A549 (cell line): ENCODE results near the gene FAM118B. TPM values are rescaled to one million over a fixed set of nuclear protein-coding genes. Genes with fewer than 3 reads are reported as not detected.

ENCODE experiments used
- ATAC-seq, 2 experiments: fragments of 200-7000 bp in 1 of 2; fragments of >200 bp in 1 of 2; cut with Nextera tagmentation in 1 of 2; cut with Tn5 transposase in 1 of 2; 3 replicates each; pipeline versions ENCODE4 v1.8.0 to v1.9.1; 2018 to 2020; ENCODE audit warnings: mild to moderate bottlenecking in 1 of 2, moderate library complexity in 1 of 2
- CTCF ChIA-PET: fragments of 300-600 bp; sonication (Branson Sonifier 250); formaldehyde crosslinking; extraction: SDS; loops from one replicate; lab custom pipeline; 2021; ENCODE audit warnings: antibody characterized with exemption, inconsistent platforms; lab: Yijun Ruan, JAX
- POLR2A ChIA-PET: fragments of 350-600 bp; formaldehyde crosslinking; extraction: SDS; loops from one replicate; lab custom pipeline; 2021; ENCODE audit warnings: antibody characterized with exemption, inconsistent platforms; lab: Yijun Ruan, JAX
- DNase-seq, 2 experiments: peaks; one replicate each; pipeline versions ENCODE4 v3.0.0 to v3.0.0-alpha.2; 2011 to 2016; ENCODE audit warnings: low read depth in 1 of 2, low spot score in 1 of 2
- FAIRE-seq: peaks from 2 replicates; lab custom pipeline; 2011; peaks lifted over from hg19 to GRCh38; lab: Jason Lieb, UNC
- H3K27ac ChIP-seq, 2 experiments: fragments of >200 bp; sonication (Bioruptor Twin); formaldehyde crosslinking; 3 replicates each; pipeline ENCODE4 v1.5.1; 2016 to 2017
- H3K4me1 ChIP-seq: fragments of >200 bp; sonication (Bioruptor Twin); formaldehyde crosslinking; 3 replicates; pipeline ENCODE4 v1.6.1; 2016
- H3K4me2 ChIP-seq: fragments of >200 bp; sonication (Bioruptor Twin); formaldehyde crosslinking; 3 replicates; pipeline ENCODE4 v1.6.1; 2016
- H3K4me3 ChIP-seq: fragments of >200 bp; sonication (Bioruptor Twin); formaldehyde crosslinking; 3 replicates; pipeline ENCODE4 v1.5.1; 2016
- H3K9me3 ChIP-seq: fragments of >200 bp; sonication (Bioruptor Twin); formaldehyde crosslinking; 3 replicates; pipeline ENCODE4 v1.6.1; 2016
- BHLHE40 ChIP-seq: IDR thresholded peaks from 2 replicates; pipeline ENCODE4 v1.6.1; 2012; ENCODE audit warnings: low read depth, low read length, inconsistent platforms
- CEBPB ChIP-seq, 2 experiments: fragments of >200 bp in 1 of 2; sonication (Bioruptor Twin) in 1 of 2; formaldehyde crosslinking in 1 of 2; IDR thresholded peaks; 2 replicates each; pipeline ENCODE4 v1.6.1; 2012 to 2016
- CHD2 ChIP-seq: fragments of 150-350 bp; IDR thresholded peaks from 2 replicates; pipeline ENCODE4 v1.6.1; 2014; ENCODE audit warnings: low read length; ENCODE audit not compliant: partially characterized antibody
- EHMT2 ChIP-seq: fragments of 200-600 bp; sonication (generic); IDR thresholded peaks from 2 replicates; pipeline ENCODE4 v1.6.1; 2016; ENCODE audit warnings: antibody characterized with exemption, low read depth, mild to moderate bottlenecking, moderate library complexity
- ESRRA ChIP-seq: fragments of 150-350 bp; IDR thresholded peaks from 2 replicates; pipeline ENCODE4 v1.6.1; 2014; ENCODE audit warnings: mild to moderate bottlenecking, low read length, borderline replicate concordance
- FOSB ChIP-seq: fragments of 250-450 bp; sonication (Bioruptor Pico); IDR thresholded peaks from 2 replicates; pipeline ENCODE4 v1.5.0; 2020; ENCODE audit warnings: mild to moderate bottlenecking, moderate library complexity
- HEYL ChIP-seq: fragments of 250-450 bp; sonication (Bioruptor Pico); IDR thresholded peaks from 2 replicates; pipeline ENCODE4 v1.8.0; 2021; ENCODE audit warnings: mild to moderate bottlenecking, moderate library complexity
- KDM5A ChIP-seq: fragments of 200-600 bp; sonication (generic); IDR thresholded peaks from 2 replicates; pipeline ENCODE4 v1.6.1; 2016; ENCODE audit warnings: antibody characterized with exemption, mild to moderate bottlenecking
- MAFK ChIP-seq: fragments of 450-650 bp; IDR thresholded peaks from 2 replicates; pipeline ENCODE4 v1.6.1; 2014; ENCODE audit not compliant: partially characterized antibody
- MAZ ChIP-seq: fragments of 150-350 bp; IDR thresholded peaks from 2 replicates; pipeline ENCODE4 v1.6.1; 2014; ENCODE audit warnings: antibody characterized with exemption, low read depth, low read length, borderline replicate concordance
- MYC ChIP-seq: IDR thresholded peaks from 2 replicates; pipeline ENCODE4 v1.6.1; 2012; ENCODE audit warnings: mild to moderate bottlenecking, inconsistent platforms, low read length, improper control_type of control experiment, borderline replicate concordance
- NPAS2 ChIP-seq: fragments of 250-450 bp; sonication (Bioruptor Pico); IDR thresholded peaks from 2 replicates; pipeline ENCODE4 v1.8.0; 2022; ENCODE audit warnings: mild to moderate bottlenecking, moderate library complexity, borderline replicate concordance
- NR3C1 ChIP-seq: fragments of >200 bp; sonication (Bioruptor Twin); formaldehyde crosslinking; IDR thresholded peaks from 3 replicates; pipeline ENCODE4 v1.6.1; 2017
- POLR2A ChIP-seq: IDR thresholded peaks from 2 replicates; pipeline ENCODE4 v1.6.1; 2012; ENCODE audit warnings: mild to moderate bottlenecking, low read length
- RCOR1 ChIP-seq: fragments of 150-350 bp; IDR thresholded peaks from 2 replicates; pipeline ENCODE4 v1.6.1; 2014; ENCODE audit warnings: antibody characterized with exemption, low read length, low read depth
- RFX5 ChIP-seq: fragments of 450-650 bp; IDR thresholded peaks from 2 replicates; pipeline ENCODE4 v1.7.1; 2014; ENCODE audit warnings: antibody characterized with exemption, mild to moderate bottlenecking, moderate library complexity
- RNF2 ChIP-seq: fragments of 200-600 bp; sonication (generic); IDR thresholded peaks from 2 replicates; pipeline ENCODE4 v1.6.1; 2016; ENCODE audit warnings: low read depth, mild to moderate bottlenecking, antibody characterized with exemption, moderate library complexity, borderline replicate concordance
- ZC3H11A ChIP-seq: fragments of 450-650 bp; IDR thresholded peaks from 2 replicates; pipeline ENCODE4 v1.6.1; 2014; ENCODE audit warnings: antibody characterized with exemption, mild to moderate bottlenecking
- ZNF302 ChIP-seq: fragments of 250-450 bp; sonication (Bioruptor Pico); IDR thresholded peaks from 2 replicates; pipeline ENCODE4 v1.9.0; 2021; ENCODE audit warnings: inconsistent platforms, mild to moderate bottlenecking, moderate library complexity
- ZSCAN20 ChIP-seq: fragments of 250-450 bp; sonication (Bioruptor Pico); IDR thresholded peaks from 2 replicates; pipeline ENCODE4 v1.8.0; 2022; ENCODE audit warnings: mild to moderate bottlenecking, moderate library complexity
- WGBS: methylation state at CpG from one replicate; pipeline ENCODE4 v1.1.6; 2017; ENCODE audit errors: missing lambda C conversion rate; 5-methylcytosine and 5-hydroxymethylcytosine counted together
- polyA plus RNA-seq, 4 experiments: library from polyadenylated mRNA; depleted of rRNA in 3 of 4; stranded (reverse); fragments of >200 nt; fragmentation: RNase III in 1 of 4; extraction: RNeasy Plus Mini Kit Qiagen cat#74134 plus additional on column Dnase treatment in 1 of 4; gene quantifications; 2 replicates in 3 of 4; 3 replicates in 1 of 4; pipeline ENCODE4 v1.2.3, GENCODE V29; 2011 to 2017
- TF ChIP-seq, protein P1 (sequence below): fragments of 250-450 bp; sonication (Bioruptor Pico); IDR thresholded peaks from 2 replicates; pipeline ENCODE4 v1.5.0; 2021; ENCODE audit warnings: mild to moderate bottlenecking, moderate library complexity, borderline replicate concordance
- TF ChIP-seq, protein P2 (sequence below): fragments of >200 bp; sonication (Bioruptor Twin); formaldehyde crosslinking; IDR thresholded peaks from 2 replicates; pipeline ENCODE4 v1.6.1; 2016
- TF ChIP-seq, protein P3 (sequence below): IDR thresholded peaks from 2 replicates; pipeline ENCODE4 v1.6.1; 2012

FAM118B gene
- polyA plus RNA-seq, 2 of the 4 experiments (the other 2 are of a cell fraction): 14.9 to 23.9 TPM

DNA sequence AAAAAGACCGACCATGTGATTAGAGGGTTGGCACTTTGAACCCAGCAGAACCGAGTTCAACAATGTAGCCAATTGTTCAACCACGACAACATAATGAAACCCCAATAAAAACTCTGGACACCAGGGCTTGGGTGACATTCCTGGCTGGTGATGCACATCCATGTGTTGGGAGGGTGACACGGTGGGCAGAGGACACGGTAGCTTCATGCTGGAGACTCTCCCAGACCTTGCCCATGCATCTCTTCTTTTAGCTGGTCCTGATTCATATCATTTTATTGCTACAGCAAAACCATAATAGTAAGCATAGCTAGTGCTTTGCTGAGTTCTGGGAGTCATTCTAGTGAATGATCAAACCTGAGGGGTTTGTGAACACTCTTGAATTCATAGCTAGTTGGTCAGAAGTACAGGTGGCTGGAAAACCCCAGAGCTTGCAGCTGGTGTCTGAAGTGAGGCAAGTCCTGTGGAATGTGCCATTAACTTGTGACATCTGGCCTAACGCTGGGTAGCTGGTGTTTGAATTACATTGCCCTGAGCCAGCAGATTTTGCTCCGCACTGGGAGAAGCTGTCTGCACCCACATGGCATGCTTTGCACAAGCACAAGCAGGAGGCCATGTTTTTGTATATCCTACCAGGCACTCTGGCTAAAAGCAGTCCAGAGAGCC lies 14.2 kb upstream of the FAM118B start:
- FAIRE-seq: no peak

DNA sequence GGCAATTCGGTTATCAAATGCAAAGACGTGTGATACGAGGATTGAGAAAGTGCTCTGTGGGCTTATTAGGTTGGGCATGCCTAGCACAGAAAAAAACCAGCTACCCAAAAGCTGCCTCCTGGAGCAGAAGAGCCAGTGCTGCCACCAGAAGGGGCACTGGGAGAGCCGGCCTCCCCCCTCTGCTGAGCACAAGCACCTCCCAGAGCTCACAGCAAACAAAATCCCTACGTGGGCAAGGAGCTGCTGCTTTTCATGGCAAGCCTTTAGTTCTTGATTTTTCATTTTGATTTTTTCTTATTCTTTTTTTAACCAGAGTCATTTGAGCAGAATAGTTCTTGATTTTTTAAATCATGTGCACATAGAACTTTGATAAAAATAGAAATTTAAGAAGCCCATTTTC lies 12.9 kb upstream of the FAM118B start:
- 91% methylated on average over 5 of the region's 5 CpGs for WGBS
- TF ChIP-seq NPAS2 (CRISPR knock-in tag) (no peak), RCOR1 (no peak), ESRRA (no peak), ZSCAN20 (CRISPR knock-in tag) (no peak), RNF2 (no peak), POLR2A (no peak), MAFK (no peak)
- TF ChIP-seq, protein P1, sequence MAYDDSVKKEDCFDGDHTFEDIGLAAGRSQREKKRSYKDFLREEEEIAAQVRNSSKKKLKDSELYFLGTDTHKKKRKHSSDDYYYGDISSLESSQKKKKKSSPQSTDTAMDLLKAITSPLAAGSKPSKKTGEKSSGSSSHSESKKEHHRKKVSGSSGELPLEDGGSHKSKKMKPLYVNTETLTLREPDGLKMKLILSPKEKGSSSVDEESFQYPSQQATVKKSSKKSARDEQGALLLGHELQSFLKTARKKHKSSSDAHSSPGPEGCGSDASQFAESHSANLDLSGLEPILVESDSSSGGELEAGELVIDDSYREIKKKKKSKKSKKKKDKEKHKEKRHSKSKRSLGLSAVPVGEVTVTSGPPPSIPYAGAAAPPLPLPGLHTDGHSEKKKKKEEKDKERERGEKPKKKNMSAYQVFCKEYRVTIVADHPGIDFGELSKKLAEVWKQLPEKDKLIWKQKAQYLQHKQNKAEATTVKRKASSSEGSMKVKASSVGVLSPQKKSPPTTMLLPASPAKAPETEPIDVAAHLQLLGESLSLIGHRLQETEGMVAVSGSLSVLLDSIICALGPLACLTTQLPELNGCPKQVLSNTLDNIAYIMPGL: no peak
- Histone ChIP-seq H3K9me3 (no peaks in the 10 kb centered on the region), H3K4me2 (no peak overlapping the region), H3K4me1 (no peaks in the 10 kb centered on the region), H3K4me3 (no peak overlapping the region), H3K27ac (no peak overlapping the region)
- ChIA-PET CTCF (interaction anchor here (0.7 to 1.3 kb wide), 3 partner anchors 117 to 276 kb away, joined by 3 to 5 read pairs (median 3); no protein-coding TSS in a partner anchor), POLR2A (interaction anchor here (0.7 kb wide), 1 partner anchor 136 kb away, joined by 4 read pairs; the partner anchor contains the start of gene CDON)
- no peak for ATAC-seq
- no peak for DNase-seq
- FAIRE-seq: no peak

More for the DNA sequence above, 14.2 kb upstream of the FAM118B start:
- Histone ChIP-seq H3K4me1 (no peaks in the 10 kb centered on the region), H3K4me2 (no peak overlapping the region), H3K27ac (no peak overlapping the region), H3K9me3 (no peaks in the 10 kb centered on the region), H3K4me3 (no peak overlapping the region)
- ChIA-PET CTCF (interaction anchor here (1.5 kb wide), 1 partner anchor 275 kb away, joined by 5 read pairs; no protein-coding TSS in a partner anchor), POLR2A (no interaction called here)
- WGBS: 92% methylated on average over 7 of the region's 7 CpGs
- ATAC-seq: no peak
- no peak for DNase-seq
- TF ChIP-seq NR3C1 (no peak), CEBPB (IDR thresholded peaks at IDR 0.05) (no peak), RFX5 (no peak)
- TF ChIP-seq, protein P2, sequence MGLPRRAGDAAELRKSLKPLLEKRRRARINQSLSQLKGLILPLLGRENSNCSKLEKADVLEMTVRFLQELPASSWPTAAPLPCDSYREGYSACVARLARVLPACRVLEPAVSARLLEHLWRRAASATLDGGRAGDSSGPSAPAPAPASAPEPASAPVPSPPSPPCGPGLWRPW: no peak
- TF ChIP-seq, protein P3, sequence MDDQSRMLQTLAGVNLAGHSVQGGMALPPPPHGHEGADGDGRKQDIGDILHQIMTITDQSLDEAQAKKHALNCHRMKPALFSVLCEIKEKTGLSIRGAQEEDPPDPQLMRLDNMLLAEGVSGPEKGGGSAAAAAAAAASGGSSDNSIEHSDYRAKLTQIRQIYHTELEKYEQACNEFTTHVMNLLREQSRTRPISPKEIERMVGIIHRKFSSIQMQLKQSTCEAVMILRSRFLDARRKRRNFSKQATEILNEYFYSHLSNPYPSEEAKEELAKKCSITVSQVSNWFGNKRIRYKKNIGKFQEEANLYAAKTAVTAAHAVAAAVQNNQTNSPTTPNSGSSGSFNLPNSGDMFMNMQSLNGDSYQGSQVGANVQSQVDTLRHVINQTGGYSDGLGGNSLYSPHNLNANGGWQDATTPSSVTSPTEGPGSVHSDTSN: no peak

DNA sequence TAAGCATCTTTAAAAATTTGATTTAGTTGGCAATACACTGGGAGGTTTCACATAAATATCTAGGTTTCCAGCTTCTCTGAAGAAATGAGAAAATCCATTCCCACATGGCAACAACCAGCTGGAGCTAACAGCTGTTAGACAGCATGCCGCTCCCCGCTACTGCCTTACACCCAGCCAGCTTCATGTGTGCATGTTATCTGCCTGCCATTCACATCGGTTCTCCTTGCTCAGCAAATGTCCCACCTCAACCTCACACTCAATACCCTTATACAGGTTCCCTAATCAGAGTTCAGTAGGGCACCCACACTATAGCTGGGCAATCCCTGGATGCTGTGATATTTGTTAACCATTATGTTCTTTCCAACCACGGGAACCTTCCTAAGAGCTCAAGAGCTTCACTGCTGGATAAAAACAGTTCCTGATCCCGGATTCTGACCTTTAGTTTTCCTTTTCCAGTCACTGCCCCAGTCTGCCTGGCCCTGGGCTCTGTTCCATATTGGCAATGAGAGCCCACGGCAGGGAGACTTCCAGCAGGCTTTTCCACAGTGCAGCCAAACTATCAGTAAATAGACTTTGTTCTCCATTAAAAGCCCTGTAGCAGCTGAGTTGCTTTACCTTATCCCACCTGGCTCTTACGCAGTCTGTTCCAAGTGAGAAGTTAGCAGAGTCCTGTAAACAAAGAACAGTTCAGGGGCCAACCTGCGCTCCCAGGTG lies 8.8 kb upstream of the FAM118B start:
- H3K9me3 ChIP-seq: no peaks in the 10 kb centered on the region
- no peak overlapping the region for H3K27ac ChIP-seq
- 81% methylated on average over 8 of the region's 8 CpGs for WGBS
- no peak for FAIRE-seq
- no peak; a peak in 1 of 6 replicates for ATAC-seq
- ChIA-PET CTCF (interaction anchor here (0.9 to 1.6 kb wide), 5 partner anchors 10 to 281 kb away, joined by 3 to 10 read pairs (median 4); no protein-coding TSS in a partner anchor), POLR2A (no interaction called here)
- H3K4me1 ChIP-seq: no peaks in the 10 kb centered on the region
- H3K4me3 ChIP-seq: no peak overlapping the region
- no peak overlapping the region for H3K4me2 ChIP-seq
- TF ChIP-seq MYC: no peak
- TF ChIP-seq, all 56 proteins: peak for 0
- no peak for DNase-seq

DNA sequence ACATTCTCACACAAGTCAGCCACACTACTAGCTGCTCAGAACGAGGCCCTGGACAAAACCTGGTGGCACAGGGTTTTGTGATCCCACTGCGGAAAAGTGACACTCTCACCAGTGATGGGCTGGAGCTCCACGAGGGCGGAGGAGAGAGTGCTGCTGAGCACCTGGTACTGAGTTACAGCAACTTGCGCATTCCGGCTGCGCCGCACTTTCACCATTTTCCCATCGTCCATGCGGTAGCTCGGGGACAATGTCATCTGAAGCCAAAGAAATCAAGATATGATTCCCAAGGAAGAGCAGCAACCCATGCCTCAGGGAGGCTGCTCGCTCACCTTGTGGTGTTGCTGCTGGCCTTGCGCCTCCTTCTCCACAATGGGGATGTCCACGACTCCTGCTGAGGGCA lies 6.2 kb upstream of the FAM118B start:
- FAIRE-seq (no peak), DNase-seq (no peak), ATAC-seq (no peak)
- no peaks in the 10 kb centered on the region for H3K9me3 ChIP-seq
- 93% methylated on average over 14 of the region's 14 CpGs for WGBS
- no peaks in the 10 kb centered on the region for H3K4me1 ChIP-seq
- no peak overlapping the region for H3K4me3 ChIP-seq
- H3K27ac ChIP-seq: no peak overlapping the region
- POLR2A ChIA-PET: no interaction called here
- TF ChIP-seq MAZ (no peak), FOSB (CRISPR knock-in tag) (no peak), ZNF302 (CRISPR knock-in tag) (no peak), ZC3H11A (no peak), CHD2 (no peak), KDM5A (no peak), BHLHE40 (no peak), EHMT2 (no peak), HEYL (CRISPR knock-in tag) (no peak), ESRRA (no peak)
- CTCF ChIA-PET: interaction anchor here (2.0 kb wide), 1 partner anchor 12 kb away, joined by 7 read pairs; no protein-coding TSS in a partner anchor
- H3K4me2 ChIP-seq: no peak overlapping the region
